A673 (cell line): ENCODE measurements around the gene HMOX1. TPM values are rescaled to one million over a fixed set of nuclear protein-coding genes. Genes with fewer than 3 reads are reported as not detected.
A peak's percentile ranks its signal among the peaks of the same experiment; 100 is the strongest.

Experiments
- BruUV-seq: library from RNA; stranded (reverse); fragments of 400-500 nt; replicated peaks from 2 replicates; lab custom pipeline; 2021; lab: Mats Ljungman, UMichigan
- CTCF ChIA-PET: fragments of 300-600 bp; sonication (Branson Sonifier 250); formaldehyde crosslinking; loops from one replicate; lab custom pipeline; 2022; ENCODE audit warnings: antibody characterized with exemption; lab: Charles Lee
- POLR2A ChIA-PET: fragments of 300-600 bp; sonication (Branson Sonifier 250); formaldehyde crosslinking; loops from one replicate; lab custom pipeline; 2022; ENCODE audit warnings: antibody characterized with exemption; ENCODE audit not compliant: low non-redundant PET; lab: Charles Lee
- DNase-seq: peaks from one replicate; pipeline ENCODE4 v3.0.0-alpha.2; 2015; ENCODE audit warnings: low spot score
- H3K27ac ChIP-seq: fragments of 200-600 bp; sonication (generic); 2 replicates; pipeline ENCODE4 v1.5.1; 2016; ENCODE audit warnings: mixed run types, low read depth, mild to moderate bottlenecking, mixed read lengths, antibody characterized with exemption, low read length; ENCODE audit not compliant: poor library complexity, severe bottlenecking
- H3K27me3 ChIP-seq: fragments of 200-600 bp; sonication (generic); replicated peaks from 2 replicates; pipeline ENCODE4 v1.6.1; 2017; ENCODE audit warnings: mixed run types, low read depth, mild to moderate bottlenecking, mixed read lengths, antibody characterized with exemption, low read length; ENCODE audit not compliant: insufficient read depth, poor library complexity
- H3K36me3 ChIP-seq: fragments of 200-600 bp; sonication (generic); 2 replicates; pipeline ENCODE4 v1.6.1; 2016; ENCODE audit warnings: mixed run types, mild to moderate bottlenecking, mixed read lengths, antibody characterized with exemption, low read length; ENCODE audit not compliant: insufficient read depth, poor library complexity, severe bottlenecking
- H3K4me1 ChIP-seq: fragments of 200-600 bp; sonication (generic); 2 replicates; pipeline ENCODE4 v1.6.1; 2017; ENCODE audit warnings: mixed run types, mild to moderate bottlenecking, mixed read lengths, antibody characterized with exemption, low read length; ENCODE audit not compliant: insufficient read depth, poor library complexity, severe bottlenecking
- H3K4me3 ChIP-seq: fragments of 200-600 bp; sonication (generic); 2 replicates; pipeline ENCODE4 v1.5.1; 2016; ENCODE audit warnings: low read depth, mixed run types, mild to moderate bottlenecking, mixed read lengths, low read length; ENCODE audit not compliant: poor library complexity, severe bottlenecking
- H3K9me3 ChIP-seq: fragments of 200-600 bp; sonication (generic); 2 replicates; pipeline ENCODE4 v1.6.1; 2016; ENCODE audit warnings: mixed run types, low read depth, mild to moderate bottlenecking, mixed read lengths, antibody characterized with exemption, low read length; ENCODE audit not compliant: poor library complexity, severe bottlenecking
- EZH2 ChIP-seq: fragments of 200-600 bp; sonication (generic); IDR thresholded peaks from 2 replicates; pipeline ENCODE4 v1.6.1; 2017; ENCODE audit warnings: borderline replicate concordance, low read depth, mild to moderate bottlenecking, mixed read lengths, antibody characterized with exemption, low read length; ENCODE audit not compliant: poor library complexity, severe bottlenecking
- intact Hi-C: fragments of 100-400 bp; cut with micrococcal nuclease; formaldehyde crosslinking; loops from one replicate; pipeline ENCODE4 v1.10.0; 2022; ENCODE audit not compliant: unreplicated experiment
- total RNA-seq: library from RNA; stranded (reverse); gene quantifications from 2 replicates; pipeline ENCODE4 v1.2.3, GENCODE V29; 2021
- TF ChIP-seq, protein P1 (sequence below): fragments of 300-800, 200-600 bp; sonication (generic); conservative IDR thresholded peaks from 2 replicates; pipeline ENCODE4 v1.5.1; 2017; ENCODE audit warnings: low read depth, mild to moderate bottlenecking, antibody characterized with exemption, low read length, moderate library complexity, mixed read lengths

Gene HMOX1
- total RNA-seq, 1 experiment from 2014 or later, result 2.5 TPM

DNA sequence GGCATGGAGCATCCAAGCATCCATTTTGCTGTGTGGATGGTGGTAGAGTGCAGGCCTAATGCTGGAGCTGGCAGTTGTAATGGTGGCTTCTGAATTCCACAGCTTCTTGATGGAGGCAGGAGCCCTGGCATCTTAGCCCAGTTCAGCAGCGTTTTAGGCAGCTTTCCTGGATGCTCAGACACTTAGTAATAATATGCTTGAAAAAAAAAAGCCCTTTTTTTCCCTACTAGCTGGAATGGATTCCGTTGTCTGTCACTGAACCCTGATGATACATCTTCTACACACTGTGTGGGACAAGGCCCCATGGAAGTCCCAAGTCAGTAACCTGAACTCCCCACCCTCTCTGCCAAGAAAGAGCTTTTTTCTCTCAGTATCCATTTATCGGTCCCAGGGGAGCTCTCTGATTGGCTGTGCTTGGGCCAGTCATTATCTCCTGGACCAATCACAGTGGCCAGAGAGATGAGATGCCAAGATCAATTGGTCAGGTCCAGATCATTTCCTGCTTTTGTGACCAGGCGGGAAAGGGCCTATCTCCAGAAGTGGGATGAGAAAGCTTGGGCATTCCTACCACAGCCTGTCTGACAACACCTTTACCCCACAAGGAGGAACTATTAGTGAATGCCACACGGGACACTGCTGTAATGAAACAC is 53.3 kb downstream of the HMOX1 start:
- TF ChIP-seq EZH2, result no peak
- TF ChIP-seq, protein P1, sequence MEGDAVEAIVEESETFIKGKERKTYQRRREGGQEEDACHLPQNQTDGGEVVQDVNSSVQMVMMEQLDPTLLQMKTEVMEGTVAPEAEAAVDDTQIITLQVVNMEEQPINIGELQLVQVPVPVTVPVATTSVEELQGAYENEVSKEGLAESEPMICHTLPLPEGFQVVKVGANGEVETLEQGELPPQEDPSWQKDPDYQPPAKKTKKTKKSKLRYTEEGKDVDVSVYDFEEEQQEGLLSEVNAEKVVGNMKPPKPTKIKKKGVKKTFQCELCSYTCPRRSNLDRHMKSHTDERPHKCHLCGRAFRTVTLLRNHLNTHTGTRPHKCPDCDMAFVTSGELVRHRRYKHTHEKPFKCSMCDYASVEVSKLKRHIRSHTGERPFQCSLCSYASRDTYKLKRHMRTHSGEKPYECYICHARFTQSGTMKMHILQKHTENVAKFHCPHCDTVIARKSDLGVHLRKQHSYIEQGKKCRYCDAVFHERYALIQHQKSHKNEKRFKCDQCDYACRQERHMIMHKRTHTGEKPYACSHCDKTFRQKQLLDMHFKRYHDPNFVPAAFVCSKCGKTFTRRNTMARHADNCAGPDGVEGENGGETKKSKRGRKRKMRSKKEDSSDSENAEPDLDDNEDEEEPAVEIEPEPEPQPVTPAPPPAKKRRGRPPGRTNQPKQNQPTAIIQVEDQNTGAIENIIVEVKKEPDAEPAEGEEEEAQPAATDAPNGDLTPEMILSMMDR, result no peak
- no peak for DNase-seq
- H3K4me1 ChIP-seq, result no peaks in the 10 kb centered on the region
- ChIA-PET POLR2A (no interaction called here), CTCF (interaction anchor here (0.6 kb wide), 1 partner anchor 696 kb away, joined by 3 read pairs; no protein-coding TSS in a partner anchor)
- BruUV-seq, result no TSS peak
- intact Hi-C loops, result loop anchor here (5.0 kb wide), 1 partner anchor 688 kb away; no protein-coding TSS in a partner anchor
- peaks cover 55% of the 10 kb centered on the region for H3K36me3 ChIP-seq
- H3K27me3 ChIP-seq, result no peaks in the 10 kb centered on the region
- no peak overlapping the region for H3K27ac ChIP-seq
- H3K4me3 ChIP-seq, result no peak overlapping the region
- H3K9me3 ChIP-seq, result peaks cover 13% of the 10 kb centered on the region

- Histone ChIP-seq H3K36me3 (peaks cover 47% of the 10 kb centered on the region), H3K4me1 (no peaks in the 10 kb centered on the region), H3K27me3 (no peaks in the 10 kb centered on the region), H3K27ac (no peak overlapping the region), H3K4me3 (no peak overlapping the region), H3K9me3 (peaks cover 13% of the 10 kb centered on the region)
- CTCF ChIA-PET, result interaction anchor here (0.7 kb wide), 1 partner anchor 79 kb away, joined by 6 read pairs; no protein-coding TSS in a partner anchor
- POLR2A ChIA-PET, result interaction anchor here (0.7 kb wide), 1 partner anchor 105 kb away, joined by 12 read pairs; no protein-coding TSS in a partner anchor
- DNase-seq, result peak; percentile 37
- intact Hi-C loops, result no loop called here
- TF ChIP-seq, protein P1, result no peak
- no peak for TF ChIP-seq EZH2
- BruUV-seq, result no TSS peak
Measured at GRCh38 chr22:35435201-35435740, 54.4 kb downstream of the HMOX1 start.

DNA sequence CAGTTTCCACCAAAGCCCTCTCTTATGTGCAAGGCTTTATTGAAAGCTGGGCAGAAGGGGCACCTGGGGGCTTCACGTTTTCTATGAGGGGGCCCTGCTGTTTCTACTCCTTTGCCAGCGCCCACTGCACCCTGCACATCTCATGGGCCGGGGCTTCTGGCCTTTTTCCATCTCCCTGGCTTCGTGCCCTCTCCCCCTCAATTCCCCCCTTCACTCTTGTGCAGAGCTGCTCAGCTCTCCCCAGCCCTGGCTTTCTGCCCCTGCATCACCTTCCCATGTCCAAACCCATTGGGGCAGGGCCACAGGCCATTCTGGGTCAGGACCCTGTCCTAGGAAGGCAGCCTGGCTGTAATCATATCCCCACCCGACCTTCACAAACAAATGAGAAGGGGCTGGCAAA is 55.5 kb downstream of the HMOX1 start:
- Histone ChIP-seq H3K27ac (no peak overlapping the region), H3K36me3 (peaks cover 39% of the 10 kb centered on the region), H3K9me3 (peaks cover 13% of the 10 kb centered on the region), H3K4me1 (no peaks in the 10 kb centered on the region), H3K4me3 (no peak overlapping the region), H3K27me3 (no peaks in the 10 kb centered on the region)
- POLR2A ChIA-PET, result no interaction called here
- intact Hi-C loops, result no loop called here
- TF ChIP-seq, protein P1, result no peak
- TF ChIP-seq EZH2, result no peak
- DNase-seq, result no peak
- no TSS peak for BruUV-seq
- CTCF ChIA-PET, result no interaction called here
